HG02798 (cell line): ENCODE results near the gene PTPN13.

Source experiments
- ATAC-seq: cut with Tn5 transposase; IDR thresholded peaks from one replicate; pipeline ENCODE4 v1.9.1; 2021; ENCODE audit warnings: mild to moderate bottlenecking; ENCODE audit not compliant: unreplicated experiment, poor library complexity

PTPN13 gene, protein sequence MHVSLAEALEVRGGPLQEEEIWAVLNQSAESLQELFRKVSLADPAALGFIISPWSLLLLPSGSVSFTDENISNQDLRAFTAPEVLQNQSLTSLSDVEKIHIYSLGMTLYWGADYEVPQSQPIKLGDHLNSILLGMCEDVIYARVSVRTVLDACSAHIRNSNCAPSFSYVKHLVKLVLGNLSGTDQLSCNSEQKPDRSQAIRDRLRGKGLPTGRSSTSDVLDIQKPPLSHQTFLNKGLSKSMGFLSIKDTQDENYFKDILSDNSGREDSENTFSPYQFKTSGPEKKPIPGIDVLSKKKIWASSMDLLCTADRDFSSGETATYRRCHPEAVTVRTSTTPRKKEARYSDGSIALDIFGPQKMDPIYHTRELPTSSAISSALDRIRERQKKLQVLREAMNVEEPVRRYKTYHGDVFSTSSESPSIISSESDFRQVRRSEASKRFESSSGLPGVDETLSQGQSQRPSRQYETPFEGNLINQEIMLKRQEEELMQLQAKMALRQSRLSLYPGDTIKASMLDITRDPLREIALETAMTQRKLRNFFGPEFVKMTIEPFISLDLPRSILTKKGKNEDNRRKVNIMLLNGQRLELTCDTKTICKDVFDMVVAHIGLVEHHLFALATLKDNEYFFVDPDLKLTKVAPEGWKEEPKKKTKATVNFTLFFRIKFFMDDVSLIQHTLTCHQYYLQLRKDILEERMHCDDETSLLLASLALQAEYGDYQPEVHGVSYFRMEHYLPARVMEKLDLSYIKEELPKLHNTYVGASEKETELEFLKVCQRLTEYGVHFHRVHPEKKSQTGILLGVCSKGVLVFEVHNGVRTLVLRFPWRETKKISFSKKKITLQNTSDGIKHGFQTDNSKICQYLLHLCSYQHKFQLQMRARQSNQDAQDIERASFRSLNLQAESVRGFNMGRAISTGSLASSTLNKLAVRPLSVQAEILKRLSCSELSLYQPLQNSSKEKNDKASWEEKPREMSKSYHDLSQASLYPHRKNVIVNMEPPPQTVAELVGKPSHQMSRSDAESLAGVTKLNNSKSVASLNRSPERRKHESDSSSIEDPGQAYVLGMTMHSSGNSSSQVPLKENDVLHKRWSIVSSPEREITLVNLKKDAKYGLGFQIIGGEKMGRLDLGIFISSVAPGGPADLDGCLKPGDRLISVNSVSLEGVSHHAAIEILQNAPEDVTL (N-terminal part only)

DNA sequence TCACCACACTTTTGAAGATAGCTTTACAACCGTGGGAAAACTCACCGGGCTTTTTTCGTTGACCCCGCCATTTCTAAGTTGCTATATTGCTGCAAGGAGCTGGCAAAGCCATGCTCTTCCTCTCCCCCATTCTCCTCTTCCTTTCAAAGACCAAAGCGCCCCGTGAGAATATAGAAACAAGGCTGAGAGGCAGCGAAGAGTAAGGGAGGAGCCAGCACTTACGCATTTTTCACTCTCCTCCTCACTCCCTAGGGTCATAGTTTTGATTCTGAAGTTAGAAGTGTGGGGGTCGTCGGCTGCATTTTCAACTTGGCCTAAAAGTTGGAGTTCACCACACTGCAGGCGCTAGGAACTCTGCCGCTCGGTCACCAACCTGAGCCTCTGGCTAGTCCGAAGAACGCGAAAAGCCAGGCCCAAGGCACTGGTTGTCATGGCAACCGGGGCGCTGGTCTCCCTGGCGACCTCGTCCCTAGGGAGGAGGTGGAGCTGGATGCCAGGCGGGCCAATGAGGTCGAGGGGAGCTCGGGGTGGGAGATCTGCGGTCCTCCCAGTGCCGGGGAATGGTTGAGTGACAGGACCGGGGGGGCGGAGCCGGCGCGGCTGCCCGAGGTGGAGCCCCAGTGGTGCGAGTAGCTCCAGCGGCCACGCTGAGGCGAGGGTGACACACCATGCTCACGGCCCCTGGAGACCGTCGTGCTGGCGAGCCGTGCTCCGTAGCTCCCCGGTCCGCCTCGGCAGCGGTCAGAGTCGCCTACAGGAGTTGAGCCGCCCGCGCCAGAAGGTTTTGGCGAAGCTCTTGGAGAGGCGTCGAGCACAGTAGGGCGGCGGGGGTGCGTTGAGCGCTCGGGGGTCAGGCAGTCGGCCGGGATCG lies at the start of gene PTPN13:
PTPN13 (plus strand) TSS at position 628 of the 871 bp plus-strand sequence. CDS start 40,942 bp downstream, outside the sequence.
- peak; percentile 99 for ATAC-seq

GRCh38 chr4:86547140-86547539 lies 47.0 kb upstream of the PTPN13 start:
- no peak for ATAC-seq

DNA sequence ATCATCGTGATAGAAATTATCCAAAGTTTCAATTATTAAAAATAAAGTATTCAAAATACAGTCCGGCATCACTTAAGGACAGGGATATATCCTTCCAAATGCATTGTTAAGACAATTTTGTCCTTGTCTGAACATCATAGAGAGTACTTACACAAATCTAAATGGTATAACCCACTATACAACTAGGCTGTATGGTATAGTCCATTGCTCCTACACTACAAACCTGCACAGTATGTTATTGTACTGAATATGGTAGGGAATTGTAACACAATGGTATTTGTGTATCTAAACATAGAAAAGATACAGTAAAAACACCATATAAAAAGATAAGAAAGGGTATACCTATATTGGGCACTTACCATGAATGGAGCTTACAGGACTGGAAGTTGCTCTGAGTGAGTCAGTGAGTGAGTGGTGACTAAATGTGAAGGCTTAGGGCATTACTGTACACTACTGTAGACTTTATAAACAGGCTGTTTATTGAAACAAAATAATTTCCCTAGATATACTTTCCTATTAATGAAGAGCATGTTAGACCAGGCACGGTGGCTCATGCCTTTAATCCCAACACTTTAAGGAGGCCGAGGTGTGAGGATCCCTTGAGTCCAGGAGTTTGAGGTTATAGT lies 44.8 kb upstream of the PTPN13 start:
- no peak for ATAC-seq

DNA sequence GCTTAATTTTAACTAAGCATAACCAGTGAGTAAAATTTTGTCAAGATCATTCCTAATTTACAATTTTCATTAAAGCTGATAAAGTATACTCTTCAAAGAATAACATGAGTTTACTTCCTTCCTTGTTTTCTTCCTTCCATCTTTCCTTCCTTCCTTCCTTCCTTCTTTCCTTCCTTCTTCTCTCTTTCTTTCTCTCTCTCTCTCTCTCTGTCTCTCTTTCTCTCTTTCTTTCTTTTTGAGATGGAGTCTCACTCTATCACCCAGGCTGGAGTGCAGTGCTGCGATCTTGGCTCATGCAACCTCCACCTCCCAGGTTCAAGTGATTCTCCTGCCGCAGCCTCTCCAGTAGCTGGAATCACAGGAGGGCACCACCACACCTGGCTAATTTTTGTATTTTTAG lies 42.7 kb upstream of the PTPN13 start:
- no peak for ATAC-seq

- no peak for ATAC-seq
Measured at GRCh38 chr4:86554646-86555045, 39.5 kb upstream of the PTPN13 start.

GRCh38 chr4:86556791-86557415 lies 37.2 kb upstream of the PTPN13 start:
- no peak for ATAC-seq

GRCh38 chr4:86557526-86557925 lies 36.6 kb upstream of the PTPN13 start:
- ATAC-seq, result peak; percentile 81

DNA sequence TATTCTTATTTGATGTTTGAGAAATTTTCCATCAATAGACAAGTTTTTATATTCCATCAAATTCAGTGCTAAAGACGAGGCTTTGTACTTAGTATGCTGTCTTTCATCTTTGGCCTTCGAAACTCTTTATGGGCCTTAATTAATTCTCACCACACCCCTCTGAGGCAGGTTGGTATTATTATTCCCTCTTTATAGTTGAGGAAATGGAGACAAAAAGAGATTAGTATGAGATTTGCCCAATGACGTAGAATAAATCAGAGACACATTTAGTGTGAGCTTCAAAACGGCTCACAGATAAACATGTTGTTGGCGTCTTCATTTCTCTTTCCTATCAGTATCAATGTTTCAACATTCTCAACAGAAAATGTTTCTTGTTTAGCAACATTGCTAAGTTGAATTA lies 35.9 kb upstream of the PTPN13 start:
- ATAC-seq, result no peak

DNA sequence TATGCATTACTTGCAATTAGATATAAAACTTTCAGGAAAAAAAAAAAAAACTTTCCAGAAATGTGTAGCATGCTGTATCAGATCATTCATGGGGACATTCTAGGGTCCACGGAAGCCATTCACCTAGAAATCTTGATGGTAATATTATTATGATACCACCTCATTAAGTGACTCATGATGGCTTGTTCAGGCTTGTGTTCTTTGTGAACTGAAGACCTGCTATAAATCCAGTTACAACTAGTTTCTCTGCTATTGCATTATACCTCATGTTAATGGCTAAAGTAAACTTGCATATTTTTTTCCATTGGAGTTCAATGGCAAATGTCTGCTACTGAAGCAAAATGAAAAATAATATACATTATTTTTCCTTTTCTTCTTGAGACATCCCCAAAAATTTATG lies 35.3 kb upstream of the PTPN13 start:
- no peak for ATAC-seq

DNA sequence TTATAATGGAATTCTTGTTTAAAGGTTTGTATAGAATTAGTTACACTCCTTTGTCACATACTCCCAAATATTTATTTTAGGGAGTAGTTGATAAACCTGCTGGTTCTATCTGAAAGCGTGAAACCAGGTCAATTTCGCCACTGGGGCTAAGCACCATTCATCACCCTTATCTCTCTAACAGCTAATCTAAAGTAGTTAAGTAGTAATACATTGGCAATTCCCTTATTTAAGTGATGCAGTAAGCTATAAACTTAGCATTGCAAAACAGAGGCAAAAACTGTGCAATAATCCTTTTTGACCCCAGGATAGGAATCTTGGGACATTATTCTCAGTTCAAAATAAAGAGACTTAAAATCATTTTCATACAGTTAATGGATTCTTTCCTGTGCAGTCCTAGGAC lies 33.7 kb upstream of the PTPN13 start:
- ATAC-seq, result no peak

- no peak for ATAC-seq
Measured at GRCh38 chr4:86561256-86561655, 32.9 kb upstream of the PTPN13 start.

DNA sequence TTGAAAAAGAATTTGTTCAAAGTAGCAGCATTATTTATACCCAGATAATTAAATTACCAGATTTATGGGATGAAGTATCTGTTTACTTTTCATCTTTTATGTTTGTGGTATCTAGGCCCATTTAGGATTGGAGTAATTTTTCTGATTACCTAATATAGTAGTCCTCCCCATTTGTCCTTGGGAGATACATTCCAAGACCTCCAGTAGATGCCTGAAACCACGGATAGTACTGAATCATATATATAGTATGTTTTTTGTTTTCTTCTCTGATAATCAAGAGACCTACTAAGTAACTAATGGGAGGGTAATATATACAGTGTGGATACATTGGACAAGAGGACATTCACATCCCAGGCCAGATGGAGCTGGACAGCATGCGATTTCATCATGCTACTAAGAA lies 30.7 kb upstream of the PTPN13 start:
- ATAC-seq, result no peak

- no peak for ATAC-seq
Measured at GRCh38 chr4:86564795-86565194, 29.3 kb upstream of the PTPN13 start.

DNA sequence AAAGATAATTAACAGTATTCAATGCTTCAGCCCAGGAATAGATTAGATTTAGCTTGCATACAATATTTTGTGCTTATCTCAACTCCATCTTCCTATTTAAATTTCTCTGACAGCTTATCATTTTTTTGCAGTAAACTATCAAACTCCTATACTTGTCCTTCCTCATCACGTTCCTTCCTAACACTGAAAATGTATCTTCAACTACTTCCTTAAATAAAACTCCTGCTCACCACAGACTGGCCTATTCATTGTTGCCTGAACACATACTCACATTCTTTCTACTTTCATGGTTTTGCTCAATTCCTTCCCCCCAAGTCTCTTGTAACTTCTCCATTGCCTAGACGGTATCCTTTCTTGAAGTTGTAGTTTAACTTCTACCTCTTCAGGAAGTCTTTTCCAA lies 28.5 kb upstream of the PTPN13 start:
- no peak for ATAC-seq

DNA sequence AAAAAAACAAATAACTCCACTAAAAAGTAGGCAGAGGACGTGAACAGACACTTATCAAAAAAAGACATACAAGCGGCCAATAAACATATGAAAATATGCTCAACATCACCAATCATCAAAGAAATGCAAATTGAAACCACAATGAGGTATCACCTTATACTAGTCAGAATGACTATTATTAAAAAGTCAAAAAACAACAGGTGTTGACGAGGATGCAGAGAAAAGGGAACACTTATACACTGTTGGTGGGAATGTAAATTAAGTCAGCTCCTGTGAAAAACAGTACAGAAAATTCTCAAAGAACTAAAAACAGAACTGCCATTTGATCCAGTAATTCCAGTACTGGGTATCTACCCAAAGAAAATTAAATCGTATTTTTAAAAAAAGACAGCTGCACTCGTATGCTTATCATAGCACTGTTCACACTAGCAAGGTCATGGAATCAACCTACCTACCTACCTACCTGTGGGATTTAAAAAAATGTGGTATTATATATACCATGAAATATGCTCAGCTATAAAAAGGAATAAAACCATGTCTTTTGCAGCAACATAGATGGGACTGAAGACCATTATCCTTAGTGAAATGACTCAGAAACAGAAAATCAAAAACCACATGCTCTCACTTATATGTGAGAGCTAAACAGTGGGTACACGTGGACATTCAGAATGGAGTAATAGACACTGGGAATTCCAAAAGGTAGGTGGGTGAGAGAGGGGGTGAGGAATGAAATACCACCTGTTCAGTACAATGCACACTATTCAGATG lies 24.8 kb upstream of the PTPN13 start:
- ATAC-seq, result peak; percentile 55

DNA sequence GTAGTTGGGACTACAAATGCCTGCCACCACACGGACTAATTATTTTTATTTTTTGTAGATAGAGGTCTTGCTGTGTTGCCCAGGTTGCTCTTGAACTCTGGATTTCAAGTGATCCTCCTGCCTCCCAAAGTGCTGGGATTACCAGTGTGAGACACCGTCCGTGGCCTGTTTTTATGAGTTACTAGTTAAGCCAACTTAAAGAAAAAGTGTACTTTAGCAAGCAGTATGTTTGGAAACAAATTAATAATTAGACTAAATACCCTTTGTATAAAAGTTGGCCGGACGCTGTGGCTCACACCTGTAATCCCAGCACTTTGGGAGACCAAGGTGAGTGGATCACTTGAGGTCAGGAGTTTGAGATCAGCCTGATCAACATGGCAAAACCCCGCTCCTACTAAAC lies 14.2 kb upstream of the PTPN13 start:
- no peak for ATAC-seq

DNA sequence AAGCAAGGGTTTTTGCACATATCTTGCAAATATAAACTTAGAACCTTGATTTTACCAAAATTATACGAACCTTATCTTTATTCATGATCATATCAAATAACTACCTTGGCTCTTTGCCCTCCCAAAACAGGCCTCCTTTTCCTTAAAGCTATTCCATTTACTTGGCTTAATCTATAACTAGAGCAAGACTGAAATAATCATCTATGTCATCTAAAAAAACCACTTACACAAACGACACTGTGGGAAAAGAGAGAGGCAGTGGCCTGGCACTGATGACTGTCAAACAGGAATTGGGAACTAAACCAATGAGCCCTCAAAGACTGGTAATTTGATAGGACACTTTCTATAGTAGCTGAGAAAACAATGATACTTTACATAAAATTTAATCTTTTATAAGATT lies 11.7 kb upstream of the PTPN13 start:
- ATAC-seq, result no peak

GRCh38 chr4:86586160-86586572 lies 7.9 kb upstream of the PTPN13 start:
- no peak for ATAC-seq
